Tibial nerve (tissue), 4 donors: ENCODE results near the gene LONP1. TPM values are rescaled to one million over a fixed set of nuclear protein-coding genes. Genes with fewer than 3 reads are reported as not detected.

Experiments used
- DNase-seq, 2 donors: peaks; one replicate each; pipeline ENCODE4 v3.0.0-alpha.2; 2019; ENCODE audit warnings: low spot score in 2 of 2
- H3K27ac ChIP-seq, 4 donors: fragments of 200-600 bp; sonication (generic) in 3 of 4; one replicate each; pipeline ENCODE4 v1.5.1; 2017 to 2019; ENCODE audit warnings: mild to moderate bottlenecking in 1 of 4
- H3K27me3 ChIP-seq, 2 donors: fragments of 200-600 bp; sonication (generic) in 1 of 2; one replicate each; pipeline versions ENCODE4 v1.5.1 to v1.6.0; 2017 to 2019
- H3K36me3 ChIP-seq, 3 donors: fragments of 200-600 bp; sonication (generic); one replicate each; pipeline ENCODE4 v1.5.1; 2018 to 2019
- H3K4me1 ChIP-seq, 4 donors: fragments of 200-600 bp; sonication (generic) in 3 of 4; one replicate each; pipeline ENCODE4 v1.5.1; 2017 to 2019
- H3K4me3 ChIP-seq, 4 donors: fragments of 200-600 bp; sonication (generic) in 3 of 4; one replicate each; pipeline ENCODE4 v1.5.1; 2017 to 2019; ENCODE audit warnings: mild to moderate bottlenecking in 1 of 4, moderate library complexity in 1 of 4
- H3K9me3 ChIP-seq, 4 donors: fragments of 200-600 bp; sonication (generic) in 3 of 4; one replicate each; pipeline ENCODE4 v1.5.1; 2017 to 2019
- EP300 ChIP-seq, 2 donors: sonication (generic); formaldehyde crosslinking; IDR thresholded peaks; one replicate each; pipeline ENCODE4 v1.6.1; 2017; ENCODE audit warnings: antibody characterized with exemption in 2 of 2, mild to moderate bottlenecking in 1 of 2
- POLR2A ChIP-seq, 2 donors: fragments of 450-650 bp; IDR thresholded peaks; one replicate each; pipeline ENCODE4 v1.6.1; 2017; ENCODE audit warnings: antibody characterized with exemption in 2 of 2, mild to moderate bottlenecking in 2 of 2, moderate library complexity in 2 of 2
- WGBS, 2 donors: methylation state at CpG; one replicate each; pipeline ENCODE4 v1.1.5; 2018; 5-methylcytosine and 5-hydroxymethylcytosine counted together
- total RNA-seq, 4 donors: library from RNA; depleted of rRNA; stranded (reverse); fragments of >200 nt; gene quantifications; one replicate each; pipeline ENCODE4 v1.1.0, GENCODE V29; 2016
- TF ChIP-seq, protein P1 (sequence below), 5 experiments: fragments of 200-600 bp in 3 of 5; fragments of 450-650 bp in 2 of 5; sonication (generic) in 3 of 5; IDR thresholded peaks; one replicate each; pipeline ENCODE4 v1.5.1; 2016 to 2019; ENCODE audit warnings: antibody characterized with exemption in 5 of 5, mild to moderate bottlenecking in 3 of 5, moderate library complexity in 2 of 5

The LONP1 gene
- total RNA-seq, 4 donors from 2014 or later, result 107 to 116 (median 110) TPM

DNA sequence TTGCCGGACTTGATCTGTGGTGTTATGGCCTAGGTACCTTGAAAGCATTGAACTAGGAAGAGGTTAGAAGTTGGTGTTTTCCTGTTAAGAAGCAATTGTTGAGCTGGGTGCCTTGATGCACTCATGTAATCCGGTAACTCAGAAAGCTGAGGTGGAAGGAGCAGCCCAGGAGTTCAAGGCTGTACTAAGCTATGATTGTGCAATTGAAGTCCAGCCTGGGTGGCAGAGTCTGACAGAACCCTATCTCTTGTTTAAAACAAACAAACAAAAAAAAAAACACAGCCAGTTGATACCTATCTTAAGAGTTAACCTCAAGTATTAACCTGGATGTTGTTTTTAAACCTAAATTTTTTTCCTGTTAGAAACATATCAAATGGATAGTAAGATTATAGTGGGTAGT, 77.7 kb downstream of the LONP1 start:
- no peak overlapping the region for H3K4me3 ChIP-seq
- TF ChIP-seq, protein P1, sequence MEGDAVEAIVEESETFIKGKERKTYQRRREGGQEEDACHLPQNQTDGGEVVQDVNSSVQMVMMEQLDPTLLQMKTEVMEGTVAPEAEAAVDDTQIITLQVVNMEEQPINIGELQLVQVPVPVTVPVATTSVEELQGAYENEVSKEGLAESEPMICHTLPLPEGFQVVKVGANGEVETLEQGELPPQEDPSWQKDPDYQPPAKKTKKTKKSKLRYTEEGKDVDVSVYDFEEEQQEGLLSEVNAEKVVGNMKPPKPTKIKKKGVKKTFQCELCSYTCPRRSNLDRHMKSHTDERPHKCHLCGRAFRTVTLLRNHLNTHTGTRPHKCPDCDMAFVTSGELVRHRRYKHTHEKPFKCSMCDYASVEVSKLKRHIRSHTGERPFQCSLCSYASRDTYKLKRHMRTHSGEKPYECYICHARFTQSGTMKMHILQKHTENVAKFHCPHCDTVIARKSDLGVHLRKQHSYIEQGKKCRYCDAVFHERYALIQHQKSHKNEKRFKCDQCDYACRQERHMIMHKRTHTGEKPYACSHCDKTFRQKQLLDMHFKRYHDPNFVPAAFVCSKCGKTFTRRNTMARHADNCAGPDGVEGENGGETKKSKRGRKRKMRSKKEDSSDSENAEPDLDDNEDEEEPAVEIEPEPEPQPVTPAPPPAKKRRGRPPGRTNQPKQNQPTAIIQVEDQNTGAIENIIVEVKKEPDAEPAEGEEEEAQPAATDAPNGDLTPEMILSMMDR (IDR thresholded peaks at IDR 0.05), result no peak
- TF ChIP-seq POLR2A (IDR thresholded peaks at IDR 0.05) (no peak), EP300 (IDR thresholded peaks at IDR 0.05) (no peak)
- no peaks in the 10 kb centered on the region for H3K27me3 ChIP-seq
- no peak overlapping the region for H3K27ac ChIP-seq
- H3K4me1 ChIP-seq, result peaks cover 0 to 18% (median 0%) of the 10 kb centered on the region in 4 donors
- 93 to 94% methylated on average over 2 of the region's 2 CpGs for WGBS, 2 donors
- DNase-seq, result no peak
- H3K36me3 ChIP-seq, result peaks cover 0 to 53% (median 14%) of the 10 kb centered on the region in 3 donors
- no peaks in the 10 kb centered on the region for H3K9me3 ChIP-seq

Other genes with a start within 250 kb of the LONP1 start
- gene TINCR, start 152.2 kb downstream of the LONP1 start, total RNA-seq, result 10 to 100 TPM in 1 of 4 donors, 1 to 10 TPM in 2, under 1 TPM in 1; 0.30 to 13.9 (median 5.1) TPM
- gene SAFB2, start 97.4 kb downstream of the LONP1 start, total RNA-seq, result 10 to 100 TPM; 58.1 to 99.8 (median 93.1) TPM
- 100 to 1,000 TPM; 121 to 252 (median 129) TPM for gene SAFB, start 97.1 kb downstream of the LONP1 start, total RNA-seq
- 10 to 100 TPM; 48.9 to 79.1 (median 65.9) TPM for gene MICOS13, start 39.6 kb downstream of the LONP1 start, total RNA-seq
- 10 to 100 TPM in 2 of 4 donors, 1 to 10 TPM in 2; 7.5 to 23.7 (median 11.6) TPM for gene HSD11B1L, start 39.1 kb downstream of the LONP1 start, total RNA-seq
- 100 to 1,000 TPM; 552 to 780 (median 644) TPM for gene RPL36, start 29.9 kb downstream of the LONP1 start, total RNA-seq
- not detected for gene CATSPERD, start 491 bp upstream of the LONP1 start, total RNA-seq
- gene PRR22, start 64.6 kb upstream of the LONP1 start, total RNA-seq, result 1 to 10 TPM in 3 of 4 donors, under 1 TPM in 1; 0.66 to 6.3 (median 2.3) TPM
- gene DUS3L, start 71.0 kb upstream of the LONP1 start, total RNA-seq, result 10 to 100 TPM; 33.2 to 75.9 (median 54.2) TPM
- not detected for gene NRTN, start 84.9 kb upstream of the LONP1 start, total RNA-seq
- gene FUT6, start 119.6 kb upstream of the LONP1 start, total RNA-seq, result not detected
- under 1 TPM in 1 of 4 donors, not detected in 3; 0.90 TPM for gene FUT3, start 131.3 kb upstream of the LONP1 start, total RNA-seq
- gene FUT5, start 150.4 kb upstream of the LONP1 start, total RNA-seq, result not detected
- gene NDUFA11, start 183.6 kb upstream of the LONP1 start, total RNA-seq, result 100 to 1,000 TPM; 184 to 350 (median 216) TPM
- gene VMAC, start 184.7 kb upstream of the LONP1 start, total RNA-seq, result 10 to 100 TPM in 3 of 4 donors, 1 to 10 TPM in 1; 8.3 to 16.7 (median 13.9) TPM
- gene CAPS, start 194.1 kb upstream of the LONP1 start, total RNA-seq, result 10 to 100 TPM; 67.5 to 95.0 (median 77.4) TPM